HG03060 (cell line): ENCODE measurements around the gene PLGLB1.
"Not testable (repeated sequence)": the region's sequence is repeated elsewhere in the genome, so short reads cannot be mapped to it uniquely, and the experiment has no call there.

ENCODE experiments used
- ATAC-seq: cut with Tn5 transposase; IDR thresholded peaks from one replicate; pipeline ENCODE4 v1.9.1; 2021; ENCODE audit warnings: low read depth, moderate number of reproducible peaks; ENCODE audit not compliant: unreplicated experiment

PLGLB1 gene

DNA sequence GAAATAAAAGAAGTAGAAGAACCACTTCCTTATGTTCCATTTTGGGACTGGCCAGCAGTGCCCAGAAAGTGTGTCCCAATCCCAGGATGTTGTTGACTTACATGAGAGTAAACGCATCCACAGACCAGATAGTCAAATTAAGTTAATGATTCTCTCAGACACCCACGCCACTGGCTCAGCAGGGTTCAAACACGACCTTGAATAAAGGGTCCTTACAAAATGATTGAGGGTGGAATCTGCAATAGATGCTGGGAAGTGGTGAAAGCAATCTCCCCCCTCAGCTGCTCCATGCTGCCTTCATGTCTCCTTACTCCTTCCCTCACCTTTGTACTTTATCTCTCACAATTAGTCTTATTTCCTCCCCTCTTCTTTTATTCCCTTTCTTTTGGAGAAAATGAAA is at the start of gene PLGLB1:
TSS of gene PLGLB1 (minus strand) at position 101 of the 400 bp plus-strand sequence. CDS start at position 40, 61 bp downstream.
- ATAC-seq, result not testable (repeated sequence)

DNA sequence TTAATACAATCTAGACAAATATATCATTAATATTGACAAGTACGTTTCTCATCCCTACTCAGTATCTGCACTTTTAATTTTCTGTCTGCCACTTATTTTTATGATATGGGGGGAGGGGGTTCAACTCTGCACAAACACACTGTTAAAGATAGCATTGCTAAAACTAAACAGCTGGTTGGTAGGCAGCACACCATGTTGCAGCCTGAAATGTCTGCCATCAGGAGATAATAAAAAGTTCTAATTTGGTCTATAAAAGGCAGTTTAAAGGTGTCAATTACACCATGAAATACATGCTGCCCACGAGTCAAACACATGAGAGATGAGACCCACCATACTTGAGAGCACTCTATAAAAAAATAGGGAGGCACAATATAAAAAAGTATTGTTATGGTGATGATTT is 42.7 kb upstream of the PLGLB1 start:
- not testable (repeated sequence) for ATAC-seq

DNA sequence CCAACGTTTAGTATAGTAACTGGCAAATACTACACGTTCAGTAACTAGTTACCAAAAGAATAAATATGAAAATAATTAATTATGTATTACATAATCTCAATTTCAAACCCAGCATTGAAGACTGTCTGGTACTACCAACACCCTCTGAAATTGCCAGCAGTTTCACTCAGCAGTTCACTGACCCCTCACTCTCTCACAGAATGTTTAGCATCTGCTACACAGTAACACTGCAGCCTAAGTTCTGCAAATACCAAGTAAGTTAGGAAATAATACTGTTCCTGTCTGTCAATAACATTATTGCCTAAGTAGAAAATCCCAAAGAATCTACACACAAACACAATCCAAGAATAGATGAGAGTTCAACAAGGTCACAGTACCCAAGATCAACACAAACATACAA is 41.8 kb upstream of the PLGLB1 start:
- not testable (repeated sequence) for ATAC-seq

DNA sequence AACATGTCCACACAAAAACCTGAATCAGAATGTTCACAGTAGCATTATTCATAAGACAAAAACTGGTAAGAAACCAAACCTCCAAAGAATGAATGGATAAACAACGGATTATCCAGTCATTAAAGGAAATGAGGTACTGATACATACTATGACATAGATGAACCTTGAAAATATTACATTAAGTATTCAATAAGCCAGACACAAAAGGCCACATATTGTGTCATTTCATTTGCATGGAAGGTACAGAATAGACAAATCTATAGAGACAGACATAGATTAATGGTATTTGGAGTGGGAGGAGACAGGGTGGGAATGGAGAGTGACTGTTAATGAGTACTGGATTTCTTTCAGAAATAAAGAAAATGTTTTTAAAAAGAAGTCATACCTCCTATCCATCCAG is 39.9 kb upstream of the PLGLB1 start:
- ATAC-seq, result not testable (repeated sequence)

DNA sequence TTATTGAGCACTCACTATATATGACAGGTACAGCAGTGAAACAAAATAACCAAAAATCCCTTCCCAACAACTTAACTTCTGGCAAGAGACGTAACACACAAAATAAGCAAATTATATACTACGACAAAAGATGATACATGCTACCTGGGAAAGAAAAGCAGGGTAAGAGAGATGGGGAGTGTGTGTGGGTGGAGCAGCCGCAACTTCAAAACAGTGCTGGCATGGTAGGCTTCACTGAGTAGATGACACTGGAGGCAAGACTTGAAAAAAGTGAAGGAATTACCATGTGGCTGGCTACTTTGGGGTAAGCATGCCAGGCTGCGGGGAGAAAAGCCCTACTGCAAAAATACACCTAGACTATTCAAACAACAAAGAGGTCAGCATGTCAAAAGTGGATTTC is 36.0 kb upstream of the PLGLB1 start:
- ATAC-seq, result not testable (repeated sequence)

DNA sequence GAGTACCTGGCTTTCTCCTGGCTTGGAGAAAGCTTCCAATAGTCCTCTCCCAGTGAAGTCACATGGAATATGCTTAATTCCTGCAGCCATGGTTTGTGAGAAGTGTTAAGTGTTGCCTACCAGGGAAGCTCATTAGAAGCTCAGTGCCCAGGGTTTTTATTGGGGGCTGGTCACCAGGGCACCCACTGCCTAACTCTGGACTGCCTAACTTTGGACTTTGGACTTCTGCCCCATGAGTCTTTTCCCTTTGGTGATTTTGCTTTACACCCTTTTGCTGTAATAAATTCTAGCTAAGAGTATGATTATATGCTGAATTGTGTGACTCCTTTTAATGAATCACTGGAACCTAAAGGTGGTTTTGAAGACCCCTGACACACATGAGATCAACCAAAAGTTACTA is 35.2 kb upstream of the PLGLB1 start:
- not testable (repeated sequence) for ATAC-seq

DNA sequence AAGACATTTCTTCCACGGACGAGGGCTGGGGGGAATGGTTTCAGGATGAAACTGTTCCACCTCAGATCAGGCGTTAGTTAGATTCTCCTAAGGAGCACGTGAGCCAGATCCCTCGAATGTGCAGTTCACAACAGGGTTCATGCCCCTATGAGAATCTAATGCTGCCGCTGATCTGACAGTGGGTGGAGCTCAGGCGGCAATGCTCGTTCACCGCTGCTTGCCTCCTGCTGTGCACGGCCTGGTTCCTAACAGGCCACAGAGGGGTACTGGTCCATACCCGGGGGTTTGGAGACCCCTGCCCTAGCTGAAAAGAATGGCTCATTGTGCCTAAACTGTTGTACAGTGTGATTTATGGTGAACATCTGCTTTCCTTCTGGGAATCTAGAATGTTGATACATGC is 34.8 kb upstream of the PLGLB1 start:
- ATAC-seq, result not testable (repeated sequence)

DNA sequence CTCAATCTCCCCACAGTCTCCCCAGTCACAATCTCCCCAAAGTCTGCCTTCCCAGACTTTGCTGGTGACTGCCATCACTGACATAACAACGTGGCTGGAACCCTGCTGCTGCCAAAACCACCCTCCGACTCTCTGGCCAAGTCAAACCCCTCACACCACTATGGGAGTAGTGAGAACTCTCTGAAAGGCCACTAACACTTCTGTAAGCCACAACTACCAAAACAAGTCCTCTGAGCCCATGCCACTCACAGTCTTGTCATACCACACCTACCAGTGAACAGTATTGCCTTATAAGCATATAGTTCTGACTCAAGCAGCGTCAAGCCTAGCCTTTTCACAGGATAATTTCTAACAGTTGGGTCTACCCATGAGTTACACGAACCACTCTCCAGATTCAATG is 32.7 kb upstream of the PLGLB1 start:
- ATAC-seq, result not testable (repeated sequence)

DNA sequence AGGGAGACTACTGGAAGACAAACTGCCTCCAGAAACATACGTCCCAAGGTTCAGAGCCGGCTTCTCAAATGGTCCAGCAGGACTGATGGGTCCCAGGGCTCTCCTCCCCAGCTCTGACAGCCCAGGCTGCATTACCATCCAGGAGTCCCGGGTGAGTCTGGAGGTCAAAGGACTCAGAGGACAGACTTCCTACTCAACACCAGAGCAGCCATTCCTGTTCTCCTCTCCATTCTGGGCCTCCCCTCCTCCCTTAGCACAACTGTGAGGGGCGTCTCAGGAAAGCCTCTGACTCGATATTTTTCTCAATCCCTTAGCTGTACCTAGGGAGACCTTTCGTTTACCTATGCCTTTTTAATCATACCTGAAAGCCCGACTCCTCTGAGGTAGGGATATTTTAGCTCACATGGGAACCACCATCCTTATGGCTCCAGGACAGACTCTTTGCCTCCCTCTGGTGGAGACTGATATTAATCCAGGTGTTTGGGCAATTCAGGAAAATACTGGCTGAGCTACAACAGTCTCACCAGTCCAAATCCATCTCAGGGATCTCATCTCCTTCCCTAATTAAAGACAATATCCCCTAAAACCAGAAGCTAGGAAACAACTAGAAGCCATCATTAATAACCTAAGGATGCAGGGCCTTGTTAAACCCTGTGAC is 19.8 kb upstream of the PLGLB1 start:
- ATAC-seq, result not testable (repeated sequence)

DNA sequence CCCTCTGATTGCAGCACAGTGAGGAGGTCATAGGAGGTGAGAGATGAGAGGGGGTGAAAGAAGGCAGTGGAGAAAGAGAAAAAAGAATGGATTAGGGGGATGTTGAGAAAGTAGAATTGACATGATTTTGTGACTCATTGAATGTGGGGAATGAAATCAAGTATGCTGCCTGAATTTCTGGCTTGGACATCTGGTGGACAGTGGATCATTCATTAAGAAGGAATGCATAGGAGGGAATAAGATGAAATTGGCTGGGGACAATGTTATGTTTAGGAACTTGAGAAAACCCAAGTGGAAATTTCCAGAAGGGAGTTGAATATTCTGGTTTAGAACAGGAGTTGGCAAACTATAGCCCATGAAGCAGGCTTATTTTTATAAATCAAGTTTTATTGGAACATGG is 7.0 kb upstream of the PLGLB1 start:
- not testable (repeated sequence) for ATAC-seq

DNA sequence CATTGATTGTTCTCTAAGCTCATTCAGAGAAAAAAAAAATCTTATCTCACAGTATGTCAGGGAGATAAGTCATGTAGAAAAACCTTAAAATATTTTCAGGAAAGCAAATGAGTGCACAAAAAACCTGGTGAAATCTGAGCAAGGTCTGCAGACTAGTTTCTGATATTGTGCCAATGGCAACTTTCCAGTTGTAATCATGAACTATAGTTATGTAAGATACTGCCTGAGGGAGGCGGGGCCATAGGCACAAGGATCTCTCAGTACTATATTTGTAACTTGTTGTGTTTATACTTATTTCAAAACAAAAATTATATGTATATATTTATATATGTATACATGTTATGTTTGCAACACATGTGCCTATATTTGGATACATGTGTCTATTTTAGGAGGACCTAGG is 5.2 kb upstream of the PLGLB1 start:
- ATAC-seq, result not testable (repeated sequence)

DNA sequence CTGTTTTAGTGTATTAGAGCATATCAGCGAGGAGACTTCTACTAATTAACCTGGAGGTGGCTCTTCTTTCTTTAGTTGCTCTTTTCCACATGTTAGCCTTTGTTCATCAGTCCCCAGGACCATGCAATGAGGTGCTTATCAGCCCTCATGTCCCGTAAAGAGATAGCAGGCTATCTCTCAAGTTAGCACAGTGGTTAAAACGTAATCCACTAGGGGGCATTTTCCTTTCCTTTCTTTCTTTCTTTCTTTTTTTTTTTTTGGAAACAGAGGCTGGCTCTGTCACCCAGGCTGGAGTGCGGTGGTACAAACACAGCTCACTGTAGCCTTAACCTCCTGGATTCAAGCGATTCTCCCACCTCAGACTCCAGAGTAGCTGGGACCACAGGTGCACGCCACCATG is 4.3 kb upstream of the PLGLB1 start:
- ATAC-seq, result not testable (repeated sequence)

DNA sequence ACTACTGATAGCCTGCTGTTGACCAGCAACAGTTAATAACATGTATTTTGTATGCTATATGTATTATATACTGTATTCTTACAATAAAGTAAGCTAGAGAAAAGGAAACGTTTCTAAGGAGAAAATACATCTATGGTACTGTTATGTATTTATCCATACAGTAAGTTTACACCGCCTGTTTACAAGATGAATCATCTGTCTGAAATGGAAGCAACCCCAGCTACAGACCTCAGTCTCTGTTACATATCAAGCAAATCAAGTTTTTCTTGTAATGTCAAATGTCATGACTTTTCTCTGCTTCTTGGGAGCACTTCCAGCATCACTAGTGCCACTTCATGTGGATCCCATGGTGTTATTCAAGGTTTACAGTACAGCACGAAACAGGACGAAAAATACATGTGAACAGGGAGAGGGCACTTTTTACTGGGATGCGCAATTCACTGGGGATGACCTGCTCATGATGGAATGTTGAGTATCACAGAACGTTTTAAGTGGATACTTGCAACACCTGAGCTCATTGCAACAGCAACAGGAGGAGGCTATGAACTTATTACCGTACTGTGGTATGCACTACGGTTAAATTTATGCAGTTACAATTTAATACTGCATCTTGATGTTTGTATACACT is 2.5 kb upstream of the PLGLB1 start:
- ATAC-seq, result not testable (repeated sequence)

DNA sequence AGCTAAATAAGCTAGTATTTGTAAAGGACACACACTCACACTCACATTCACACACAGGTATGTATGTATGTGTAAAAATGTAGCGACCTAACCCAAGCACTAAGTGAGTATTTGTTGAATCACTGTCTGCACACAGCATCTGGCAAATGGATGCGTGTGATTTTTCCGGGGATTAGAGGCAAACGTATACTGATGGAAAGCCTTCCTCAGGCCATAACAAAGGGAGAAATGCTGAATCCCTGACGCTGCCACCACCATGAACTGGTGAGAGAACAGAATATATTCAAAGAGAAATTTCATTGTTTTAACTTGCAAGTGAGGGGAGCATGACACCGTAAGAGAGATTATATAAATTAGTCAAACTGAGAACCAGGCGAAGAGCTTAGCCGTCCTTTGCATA is 601 bp downstream of the PLGLB1 start:
- not testable (repeated sequence) for ATAC-seq

DNA sequence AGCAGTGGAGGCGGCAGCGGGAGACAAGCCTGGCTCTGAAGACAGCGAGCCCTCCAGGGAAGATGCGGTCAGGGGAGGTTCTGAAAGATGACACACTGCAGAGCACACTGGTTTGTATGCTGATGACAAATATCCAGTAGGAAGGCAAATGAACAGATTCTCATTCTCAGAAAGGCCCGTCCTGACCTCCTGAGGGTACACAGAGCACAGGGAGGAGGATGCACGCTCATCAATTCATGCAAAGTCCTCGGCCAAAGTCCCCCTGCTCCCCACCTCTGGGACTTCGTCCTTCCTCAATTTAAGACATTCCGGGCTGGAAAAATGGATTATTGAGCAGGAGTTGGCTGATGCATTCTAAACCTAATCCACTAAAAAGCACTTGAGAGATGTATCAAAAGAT is 2.6 kb downstream of the PLGLB1 start:
- not testable (repeated sequence) for ATAC-seq

DNA sequence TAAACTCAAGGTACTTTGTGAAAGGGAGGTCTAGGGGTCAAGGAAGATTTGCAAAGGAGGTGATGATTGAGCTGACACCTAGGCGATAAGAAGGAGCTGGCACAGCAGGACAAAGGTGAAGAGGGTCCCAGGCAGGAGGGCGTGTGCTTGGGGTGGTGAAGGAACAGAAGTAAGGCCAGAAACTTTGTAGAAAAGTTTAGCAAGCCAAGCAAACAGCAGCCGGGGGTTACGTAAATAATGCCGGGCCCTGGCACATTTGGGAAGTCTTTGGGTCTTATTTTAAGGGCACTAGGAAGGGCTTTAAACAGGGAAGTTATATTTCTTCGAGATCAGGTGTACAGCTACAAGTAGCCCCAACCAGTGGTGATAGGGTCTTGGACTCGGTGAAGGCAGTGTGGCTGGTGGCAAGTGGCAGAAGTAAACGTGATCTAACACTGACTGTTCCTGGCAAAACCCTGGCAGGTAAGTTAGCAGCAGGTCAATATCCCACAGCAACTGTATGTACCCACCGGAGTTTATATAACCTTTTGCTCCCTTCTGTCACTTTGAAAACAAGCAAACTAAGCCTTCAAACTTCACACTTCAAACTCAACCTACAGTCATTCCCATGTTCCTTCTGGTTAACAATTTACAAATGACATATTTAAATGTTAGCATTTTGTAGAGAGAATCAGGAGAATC is 7.0 kb downstream of the PLGLB1 start:
- not testable (repeated sequence) for ATAC-seq

DNA sequence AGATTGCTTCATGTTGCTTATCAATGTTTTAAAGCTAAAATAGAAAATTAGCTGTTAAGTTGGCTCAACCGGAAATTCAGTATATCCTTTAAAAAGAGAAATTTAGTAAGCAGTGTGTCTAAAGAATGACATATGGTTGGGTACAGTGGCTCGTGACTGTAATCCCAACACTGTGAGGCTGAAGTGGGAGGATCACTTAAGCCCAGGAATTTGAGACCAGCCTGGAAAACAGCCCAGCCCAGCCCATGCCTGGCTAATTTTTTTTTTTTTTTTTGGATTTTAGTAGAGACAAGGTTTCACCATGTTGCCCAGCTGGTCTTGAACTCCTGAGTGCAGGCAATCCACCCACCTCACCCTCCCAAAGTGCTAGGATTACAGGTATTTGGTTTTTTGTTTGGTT is 17.2 kb downstream of the PLGLB1 start:
- not testable (repeated sequence) for ATAC-seq
